GM21723 (cell line): ENCODE measurements around the gene PAX6.
"Not testable (repeated sequence)": the region's sequence is repeated elsewhere in the genome, so short reads cannot be mapped to it uniquely, and the experiment has no call there.

Experiments
- ATAC-seq: cut with Tn5 transposase; IDR thresholded peaks from one replicate; pipeline ENCODE4 v1.9.1; 2021; ENCODE audit warnings: mild to moderate bottlenecking, moderate library complexity; ENCODE audit not compliant: unreplicated experiment

PAX6 gene

DNA sequence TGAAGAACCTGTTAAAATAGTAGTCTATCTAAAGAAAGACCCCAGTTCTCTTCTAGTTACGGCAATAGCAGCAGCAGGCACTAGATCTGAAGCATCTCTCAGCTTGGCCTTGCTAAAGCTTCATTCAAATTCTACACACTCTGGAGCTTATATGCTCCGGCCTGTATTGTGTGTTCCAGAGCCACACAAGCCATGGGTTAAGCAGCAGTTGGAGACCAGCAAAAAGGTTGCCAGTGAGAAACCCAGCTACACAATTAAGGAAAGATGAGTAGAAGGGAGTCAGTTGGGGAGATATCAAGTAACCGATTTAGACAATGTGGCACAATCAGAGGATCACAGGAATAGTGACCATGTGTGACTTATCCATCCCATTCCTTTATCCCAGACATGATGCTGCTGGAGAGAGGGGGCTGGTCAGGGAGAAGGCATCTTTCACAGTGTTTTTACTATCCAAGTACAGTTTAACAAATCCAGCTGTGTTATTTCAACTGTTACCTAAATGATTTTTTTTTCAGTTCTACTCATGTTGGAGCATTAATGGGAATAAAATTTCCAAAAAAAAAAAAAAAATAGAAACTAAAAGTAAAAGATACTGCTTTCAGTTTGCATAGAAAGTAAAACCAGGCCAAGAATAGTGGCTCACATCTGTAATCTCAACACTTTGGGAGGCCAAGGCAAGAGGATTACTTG, 41.0 kb downstream of the PAX6 start:
- no peak for ATAC-seq

DNA sequence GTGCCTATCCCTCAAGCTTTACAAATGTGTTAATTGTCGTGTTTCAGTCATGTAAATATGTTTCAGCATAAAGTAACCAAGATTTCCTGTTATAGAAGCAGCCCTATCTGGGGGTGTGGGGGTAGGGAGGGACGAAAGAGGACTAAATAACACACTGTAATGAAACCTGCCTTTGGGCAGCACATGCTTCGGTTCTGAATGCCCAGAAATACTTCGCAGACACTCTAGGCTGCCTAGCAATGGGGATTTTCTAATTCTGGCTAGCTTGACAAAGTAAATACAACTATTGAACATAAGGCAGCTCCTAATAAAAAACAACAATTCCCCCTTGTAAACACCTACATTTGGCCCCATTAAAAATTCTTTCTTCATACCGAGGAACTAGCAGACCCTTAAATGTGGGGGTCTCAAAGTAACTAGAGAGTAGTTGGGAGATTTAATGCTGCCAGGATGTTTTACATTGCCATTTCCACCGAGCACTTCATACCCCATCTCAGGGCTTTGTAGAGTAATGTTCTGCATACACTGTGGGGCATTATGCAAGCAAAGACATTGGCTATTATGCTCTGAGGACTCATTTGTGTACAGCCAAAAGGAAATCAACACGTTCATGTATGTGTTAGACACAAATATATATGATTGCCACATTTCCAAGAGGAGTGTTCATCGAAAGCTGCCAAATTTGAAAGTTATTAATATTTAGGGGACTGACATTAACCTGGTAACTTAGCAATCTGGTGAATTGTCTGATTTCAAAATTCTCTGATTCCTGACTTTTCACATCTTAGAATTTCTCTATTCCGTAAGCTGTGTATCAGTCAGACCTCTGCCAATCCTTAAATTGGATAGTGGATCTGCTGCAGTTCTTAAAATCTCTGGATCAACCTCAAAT, 42.1 kb downstream of the PAX6 start:
- ATAC-seq: no peak

DNA sequence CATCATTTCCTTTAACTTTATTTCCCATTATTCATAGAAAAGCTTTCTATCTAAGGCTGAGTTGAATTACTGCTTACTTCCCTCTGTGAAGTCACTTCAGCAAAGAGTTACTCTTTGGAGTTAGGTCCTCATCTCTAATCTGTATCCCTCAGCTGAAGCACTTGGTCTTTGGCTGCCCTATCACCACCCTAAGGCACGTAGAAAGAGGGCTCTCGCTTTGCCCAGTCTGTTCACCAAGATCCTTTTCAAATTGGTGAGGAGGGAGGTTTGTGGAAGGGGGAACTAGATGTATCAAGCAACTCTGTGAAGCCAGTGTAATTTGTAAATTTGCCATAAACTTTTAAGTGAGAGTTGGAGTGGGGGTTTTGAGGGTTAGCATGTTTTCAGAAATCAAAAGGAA, 43.4 kb downstream of the PAX6 start:
- no peak for ATAC-seq

DNA sequence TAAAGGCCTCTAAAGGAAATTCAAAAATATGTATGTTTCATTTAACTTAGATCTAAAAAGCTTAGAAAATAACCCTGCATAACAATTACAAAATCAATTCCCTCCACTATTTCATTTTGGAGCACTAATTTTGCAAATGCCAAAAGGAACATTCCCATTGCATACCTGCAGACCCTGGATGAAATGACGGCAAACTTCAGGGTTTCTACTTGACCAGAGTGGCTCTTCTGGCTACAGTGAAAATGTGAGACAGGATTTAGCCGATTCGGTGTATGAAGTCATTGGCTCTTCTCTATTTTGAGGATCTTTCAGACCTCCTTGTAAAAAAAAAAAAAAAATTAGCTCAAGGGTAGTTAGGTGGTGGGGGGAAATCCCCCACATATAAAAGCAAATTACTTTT, 44.1 kb downstream of the PAX6 start:
- ATAC-seq: no peak

GRCh38 chr11:31764766-31765165, 46.4 kb downstream of the PAX6 start:
- no peak for ATAC-seq

DNA sequence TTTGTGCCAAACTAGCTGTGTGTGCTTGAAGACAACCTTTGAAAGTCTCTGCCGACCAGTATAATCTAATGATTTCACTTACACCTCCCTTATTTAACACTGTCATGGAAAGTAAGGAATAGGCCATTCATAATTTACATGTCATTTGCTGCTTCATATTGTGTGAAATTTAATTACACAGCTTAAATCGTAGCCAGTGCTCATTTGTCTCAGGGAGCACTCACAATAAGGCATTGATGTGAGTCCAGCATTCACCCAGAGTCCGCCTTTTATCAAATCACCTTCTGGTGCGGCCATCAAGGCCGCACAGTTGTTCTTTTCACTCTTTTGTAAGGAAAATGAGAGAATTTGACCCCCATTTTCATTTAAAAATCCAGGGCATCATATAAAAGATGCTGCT, 46.9 kb downstream of the PAX6 start:
- no peak for ATAC-seq

GRCh38 chr11:31763296-31763695, 47.8 kb downstream of the PAX6 start:
- no peak for ATAC-seq

GRCh38 chr11:31761636-31762035, 49.5 kb downstream of the PAX6 start:
- no peak for ATAC-seq

DNA sequence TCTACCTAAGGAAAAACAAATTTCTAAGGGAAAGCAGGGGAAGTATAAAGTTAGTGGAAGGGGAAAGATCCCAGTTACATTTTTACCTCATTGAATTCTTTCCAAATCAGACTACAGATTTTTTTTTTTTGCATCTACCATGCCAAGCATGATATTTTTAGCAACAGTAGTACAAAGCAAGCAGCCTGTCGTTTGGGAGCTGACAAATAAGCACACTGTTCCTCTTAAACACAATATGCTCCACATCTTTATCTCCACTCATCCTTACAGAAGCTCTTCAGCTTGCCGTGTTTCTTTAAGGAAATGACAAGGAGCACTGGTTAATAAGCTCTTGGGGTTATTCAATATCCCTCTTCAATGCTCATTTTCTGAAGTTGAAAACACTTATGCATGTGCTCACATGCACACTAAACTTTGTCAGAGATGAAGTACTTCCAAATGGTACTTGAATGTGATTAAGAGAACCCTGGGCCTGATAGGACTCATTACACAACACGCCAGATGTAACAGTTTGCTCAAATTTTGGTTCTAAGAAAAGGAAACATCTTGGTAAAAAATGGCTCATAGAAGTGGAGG, 53.8 kb downstream of the PAX6 start:
- ATAC-seq: no peak

DNA sequence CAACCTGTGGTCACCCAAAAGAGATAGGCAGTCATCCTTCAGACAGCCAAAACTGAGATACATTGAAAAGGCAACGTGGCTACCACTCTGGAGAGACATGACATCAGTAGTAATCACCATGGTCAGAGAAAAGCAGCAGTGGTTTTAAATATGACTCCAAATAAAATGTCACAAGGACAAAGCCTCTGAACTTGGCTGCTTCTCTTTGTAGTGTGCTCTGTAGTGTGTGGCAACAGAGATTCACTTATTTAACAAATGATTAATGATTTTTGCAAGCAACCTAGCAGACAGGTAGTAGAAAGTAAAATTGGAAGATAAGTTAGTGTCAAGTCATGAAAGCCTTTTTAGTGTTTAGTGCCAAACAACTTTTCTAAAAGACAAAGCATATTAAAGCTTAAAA, 63.5 kb downstream of the PAX6 start:
- no peak for ATAC-seq

GRCh38 chr11:31740731-31741368, 70.3 kb downstream of the PAX6 start:
- not testable (repeated sequence) for ATAC-seq

GRCh38 chr11:31740131-31740530, 71.0 kb downstream of the PAX6 start:
- no peak for ATAC-seq
